ENCODE measurements around the gene ZNF639. TPM values are rescaled to one million over a fixed set of nuclear protein-coding genes. Genes with fewer than 3 reads are reported as not detected.
A peak's percentile ranks its signal among the peaks of the same experiment; 100 is the strongest.
"Not testable (repeated sequence)": the region's sequence is repeated elsewhere in the genome, so short reads cannot be mapped to it uniquely, and the experiment has no call there.

Gene ZNF639, protein sequence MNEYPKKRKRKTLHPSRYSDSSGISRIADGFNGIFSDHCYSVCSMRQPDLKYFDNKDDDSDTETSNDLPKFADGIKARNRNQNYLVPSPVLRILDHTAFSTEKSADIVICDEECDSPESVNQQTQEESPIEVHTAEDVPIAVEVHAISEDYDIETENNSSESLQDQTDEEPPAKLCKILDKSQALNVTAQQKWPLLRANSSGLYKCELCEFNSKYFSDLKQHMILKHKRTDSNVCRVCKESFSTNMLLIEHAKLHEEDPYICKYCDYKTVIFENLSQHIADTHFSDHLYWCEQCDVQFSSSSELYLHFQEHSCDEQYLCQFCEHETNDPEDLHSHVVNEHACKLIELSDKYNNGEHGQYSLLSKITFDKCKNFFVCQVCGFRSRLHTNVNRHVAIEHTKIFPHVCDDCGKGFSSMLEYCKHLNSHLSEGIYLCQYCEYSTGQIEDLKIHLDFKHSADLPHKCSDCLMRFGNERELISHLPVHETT
- 10 to 100 TPM; 31.6 to 40.9 TPM for total RNA-seq
- long read RNA-seq, donor 1, transcript ZNF639-209 (6 exons, 2,033 nt) = minor isoform, 5 of 21 reads
- long read RNA-seq, donor 1, transcript ZNF639-207 (7 exons, 1,228 nt) = major isoform, 12 of 21 reads
- long read RNA-seq, donor 1, partial matches to known transcripts = 1 of 21 reads
- long read RNA-seq, donor 1, other reads (novel, unspliced or antisense) = 3 of 21 reads
- long read RNA-seq, donor 2, partial matches to known transcripts = 0 of 9 reads
- long read RNA-seq, donor 2, other reads (novel, unspliced or antisense) = 6 of 9 reads

DNA sequence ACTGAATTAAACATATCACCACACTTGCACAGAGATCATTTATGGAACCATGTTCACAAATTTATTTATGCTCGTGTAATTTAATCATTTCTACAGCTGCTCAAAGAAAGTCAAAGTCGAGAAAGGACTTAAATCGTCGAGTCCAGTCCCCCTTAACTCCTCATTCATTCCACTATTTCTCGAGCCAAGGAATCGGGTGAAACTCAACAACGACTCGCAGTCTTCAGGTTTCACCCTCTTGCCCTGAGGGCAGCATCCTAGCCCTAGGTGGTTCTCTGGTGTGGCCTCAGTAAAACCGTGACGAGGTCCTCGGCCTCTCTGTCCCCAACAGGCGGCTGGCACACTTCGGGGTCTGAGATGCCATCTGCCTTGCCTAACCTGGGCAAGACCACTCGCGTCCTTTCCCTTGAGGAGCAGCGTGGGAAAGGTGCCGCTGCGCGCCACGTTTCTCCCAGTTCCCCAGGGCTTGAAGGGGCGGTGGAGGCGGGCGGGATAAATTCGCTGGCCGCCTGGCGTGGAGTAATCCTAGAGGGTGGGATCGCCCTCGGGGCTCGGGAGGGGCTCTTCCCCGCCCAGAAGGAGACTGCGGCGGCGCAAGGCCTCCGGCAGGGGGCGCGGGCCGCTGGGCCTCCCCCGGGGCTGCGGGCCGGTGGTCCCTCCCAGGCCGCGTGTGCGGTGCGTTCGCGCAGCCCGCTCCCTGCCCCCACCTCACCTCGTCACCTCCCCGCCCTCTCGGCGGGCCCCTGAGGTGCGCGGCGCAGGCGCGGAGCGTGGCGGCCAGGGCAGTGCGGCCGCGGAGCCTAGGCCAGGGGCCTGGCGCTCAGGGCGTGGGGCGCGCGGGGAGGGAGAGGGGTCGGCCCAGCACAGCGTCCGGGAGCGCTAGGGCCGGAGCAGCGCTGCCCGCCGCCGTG lies at the start of gene ZNF639:
ZNF639 (plus strand) TSS at position 746 of the 911 bp plus-strand sequence. CDS start 5,263 bp downstream, outside the sequence.
- intact Hi-C loops (cut with DNase I) = loop anchor here (5.0 to 10.0 kb wide), 2 partner anchors 175 to 242 kb away; partner anchors contain the start of genes ACTL6A (in 1 of the 2) and PIK3CA (in 1 of the 2)
- peak; percentile 94 for DNase-seq (ENCODE audit: low spot score)

DNA sequence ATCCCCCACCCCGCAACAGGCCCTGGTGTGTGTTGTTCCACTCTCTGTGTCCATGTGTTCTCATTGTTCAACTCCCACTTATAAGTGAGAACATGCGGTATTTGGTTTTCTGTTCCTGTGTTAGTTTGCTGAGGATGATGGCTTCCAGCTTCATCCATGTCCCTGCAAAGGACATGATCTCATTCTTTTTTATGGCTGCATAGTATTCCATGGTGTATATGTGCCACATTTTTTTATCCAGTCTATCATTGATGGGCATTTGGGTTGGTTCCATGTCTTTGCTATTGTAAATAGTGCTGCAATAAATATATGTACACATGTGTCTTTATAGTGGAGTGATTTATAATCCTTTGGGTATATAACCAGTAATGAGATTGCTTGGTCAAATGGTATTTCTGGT lies 48.4 kb upstream of the ZNF639 start:
- DNase-seq (ENCODE audit: low spot score); intact Hi-C loops (cut with DNase I): not testable (repeated sequence)

DNA sequence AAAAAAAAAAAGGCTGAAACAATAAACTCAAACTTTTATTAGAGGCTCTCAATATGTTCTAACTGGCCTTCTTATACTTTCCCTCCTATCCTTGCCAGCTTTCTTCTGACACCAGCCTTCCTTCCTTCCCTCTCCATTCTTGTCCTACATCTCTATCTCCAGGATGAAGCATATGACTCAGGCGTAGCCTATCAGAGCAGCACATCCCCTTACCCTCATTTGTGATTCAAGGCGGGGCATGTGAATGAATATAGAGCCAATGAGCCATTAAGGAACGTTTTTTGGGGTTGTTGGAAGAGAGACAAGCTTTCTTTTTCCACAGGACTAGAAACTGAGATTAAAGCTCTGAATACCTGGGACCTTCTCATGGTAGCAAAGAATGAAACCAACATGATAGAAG lies 46.8 kb upstream of the ZNF639 start:
- intact Hi-C loops (cut with DNase I) = no loop called here
- no peak for DNase-seq (ENCODE audit: low spot score)

DNA sequence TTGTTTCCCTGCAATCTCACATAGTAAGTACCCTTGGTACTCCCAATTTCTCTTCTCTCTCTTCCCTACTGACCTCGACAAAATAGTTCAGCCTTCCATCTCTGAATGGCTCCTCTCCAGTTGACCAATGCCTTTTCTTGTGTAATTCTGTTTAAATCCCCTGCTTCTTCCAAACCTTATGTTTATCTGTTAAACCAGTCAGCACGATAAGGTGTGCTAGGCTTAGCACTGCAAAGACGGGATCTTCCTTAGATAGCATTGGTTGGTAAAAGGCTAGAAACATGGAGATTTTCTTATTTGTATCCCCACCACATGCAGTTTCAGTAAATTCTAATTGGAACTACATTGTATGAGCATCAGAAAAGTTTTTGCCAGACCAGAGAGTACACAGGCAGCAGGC lies 46.1 kb upstream of the ZNF639 start:
- intact Hi-C loops (cut with DNase I) = no loop called here
- no peak for DNase-seq (ENCODE audit: low spot score)

DNA sequence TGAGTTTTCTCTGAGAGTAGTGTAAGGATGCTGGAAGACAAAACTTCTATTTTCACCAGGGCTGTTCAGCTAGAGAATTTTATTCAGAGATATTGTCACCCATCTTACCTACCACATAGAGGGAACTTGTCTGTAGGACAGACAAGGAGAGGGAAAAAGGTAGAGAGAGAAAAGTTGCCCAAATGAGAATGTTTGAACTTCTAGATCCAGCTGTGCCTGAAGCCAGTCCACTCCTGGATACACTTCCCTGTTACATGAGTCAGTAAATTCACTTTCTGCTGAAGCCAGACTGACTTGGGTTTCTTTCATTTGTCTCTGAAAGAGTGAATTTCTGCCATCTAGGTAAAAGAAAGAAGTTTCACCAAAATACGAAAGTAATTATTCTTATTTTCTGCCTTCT lies 44.7 kb upstream of the ZNF639 start:
- intact Hi-C loops (cut with DNase I) = no loop called here
- DNase-seq (ENCODE audit: low spot score) = no peak

DNA sequence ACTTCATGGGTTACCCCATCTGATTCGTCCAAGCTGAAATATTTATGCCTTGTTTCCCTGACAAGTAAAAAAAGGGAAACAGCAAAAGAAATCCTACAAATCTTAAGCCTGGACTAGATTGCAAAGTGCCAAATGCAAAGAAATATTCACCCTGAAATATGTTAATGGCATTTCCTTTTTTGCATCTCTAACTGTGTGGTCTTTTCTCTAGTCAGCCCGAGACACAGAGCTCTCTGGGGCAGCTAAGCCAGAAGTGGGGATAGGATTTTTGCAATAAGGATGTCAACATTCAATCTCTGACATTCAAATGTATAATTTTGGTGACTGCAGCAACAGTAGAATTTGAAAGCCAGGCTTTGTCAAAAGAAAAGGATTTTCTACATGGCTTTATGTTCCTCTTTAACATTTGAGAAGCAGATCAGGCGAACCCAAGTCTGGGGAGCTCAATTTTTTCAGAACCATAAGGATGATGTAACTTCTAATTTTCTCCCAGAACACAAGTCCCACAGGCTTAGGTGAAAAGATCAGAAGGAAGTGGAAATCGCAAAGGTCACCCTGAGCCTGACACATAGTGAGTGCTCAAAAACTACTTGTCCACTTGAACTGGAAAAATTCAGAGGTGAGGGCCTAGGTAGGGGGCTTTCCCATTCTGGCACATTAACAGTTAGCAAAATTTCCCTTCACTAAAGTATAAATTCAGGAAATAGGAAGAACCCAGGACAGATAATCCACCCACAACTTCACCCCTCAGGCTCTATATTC lies 43.7 kb upstream of the ZNF639 start:
- DNase-seq (ENCODE audit: low spot score) = no peak
- intact Hi-C loops (cut with DNase I) = no loop called here

DNA sequence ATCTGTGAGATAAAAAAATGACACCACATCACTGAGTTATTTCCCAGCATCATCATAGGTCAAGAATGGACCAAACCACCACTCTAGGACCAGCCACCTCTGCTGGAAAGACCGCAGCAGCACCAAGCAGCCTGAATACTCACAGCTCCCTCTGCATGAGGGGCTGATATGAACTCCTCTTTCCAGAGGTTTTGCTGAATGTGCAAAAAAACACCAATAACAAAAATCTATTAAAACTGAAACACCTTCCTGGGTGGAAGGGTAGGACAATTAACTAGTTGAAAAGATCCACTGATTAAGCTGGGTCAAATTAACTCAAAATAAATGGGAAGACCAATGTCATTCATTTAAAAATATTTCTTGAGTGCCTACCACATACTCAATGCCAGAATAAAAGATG lies 43.0 kb upstream of the ZNF639 start:
- intact Hi-C loops (cut with DNase I) = no loop called here
- DNase-seq (ENCODE audit: low spot score) = no peak

DNA sequence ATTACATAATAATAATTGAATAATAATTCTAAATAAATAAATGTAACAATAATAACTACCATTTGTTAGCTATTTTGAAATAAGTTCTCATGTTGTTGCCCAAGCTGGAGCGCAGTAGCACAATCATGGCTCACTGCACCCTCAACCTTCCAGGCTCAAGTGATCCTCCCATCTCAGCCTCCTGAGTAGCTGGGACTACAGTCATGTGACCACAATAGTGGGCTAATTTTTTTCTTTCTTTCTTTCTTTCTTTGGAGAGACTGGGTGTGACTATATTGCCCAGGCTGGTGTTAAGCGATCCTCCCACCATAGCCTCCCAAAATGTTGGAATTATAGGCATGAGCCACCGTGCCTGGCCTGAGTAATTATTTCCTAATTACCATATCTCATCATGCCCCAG lies 41.0 kb upstream of the ZNF639 start:
- DNase-seq (ENCODE audit: low spot score) = no peak
- intact Hi-C loops (cut with DNase I) = no loop called here

DNA sequence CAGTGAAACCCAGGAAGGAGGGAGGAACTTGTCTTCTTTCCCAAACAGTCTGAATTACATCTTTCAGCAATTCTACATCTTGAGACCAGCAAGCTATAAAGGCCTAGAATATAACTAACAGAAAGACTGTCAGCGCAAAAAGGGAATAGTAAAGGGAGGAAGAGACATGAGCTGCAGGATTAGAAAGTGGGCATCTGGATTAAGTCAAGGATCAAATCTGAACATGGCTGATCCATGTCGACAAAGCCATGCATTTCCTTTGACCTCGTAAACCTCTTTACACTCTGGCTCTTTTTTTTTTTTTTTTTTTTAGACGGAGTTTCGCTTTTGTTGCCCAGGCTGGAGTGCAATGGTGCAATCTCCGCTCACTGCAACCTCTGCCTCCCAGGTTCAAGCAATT lies 36.5 kb upstream of the ZNF639 start:
- no peak for DNase-seq (ENCODE audit: low spot score)
- intact Hi-C loops (cut with DNase I) = no loop called here

DNA sequence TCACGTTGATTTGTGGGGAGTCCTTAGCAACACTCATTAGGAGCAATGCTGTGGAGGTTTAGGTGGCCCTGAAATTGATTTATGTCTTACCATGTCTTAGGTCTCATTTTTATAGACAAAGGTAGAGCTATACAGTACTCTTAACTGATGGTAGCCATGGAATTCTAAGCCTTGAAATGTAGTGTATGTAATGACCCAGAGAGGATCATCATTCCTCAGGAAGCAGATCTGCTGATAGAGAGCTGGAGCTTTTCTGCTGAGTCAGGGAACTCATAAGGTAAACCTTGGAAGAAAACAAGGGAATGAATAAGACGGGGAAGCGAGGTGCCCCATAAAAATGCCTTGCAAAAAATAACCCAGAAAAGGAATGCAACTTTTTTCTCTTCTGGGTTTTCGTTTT lies 34.0 kb upstream of the ZNF639 start:
- intact Hi-C loops (cut with DNase I) = no loop called here
- DNase-seq (ENCODE audit: low spot score) = no peak

DNA sequence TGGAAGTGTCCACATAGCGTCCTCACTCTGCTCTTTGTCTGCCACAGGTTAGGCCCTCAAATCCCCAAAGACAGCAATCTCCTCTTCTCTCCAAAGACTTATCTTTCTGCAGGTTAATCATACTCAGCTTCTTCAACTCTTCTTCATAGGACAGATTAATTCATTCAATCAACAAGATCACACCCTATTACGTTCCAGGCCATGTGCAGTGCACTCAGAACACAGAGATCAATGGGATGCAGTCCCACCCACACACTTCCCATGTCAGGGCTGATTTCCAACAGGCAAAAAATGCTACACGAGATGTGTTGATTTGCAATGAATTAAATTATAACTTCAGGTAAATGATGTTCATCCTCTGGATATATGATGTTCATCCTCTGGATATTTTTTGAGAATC lies 33.5 kb upstream of the ZNF639 start:
- intact Hi-C loops (cut with DNase I) = no loop called here
- DNase-seq (ENCODE audit: low spot score) = no peak

DNA sequence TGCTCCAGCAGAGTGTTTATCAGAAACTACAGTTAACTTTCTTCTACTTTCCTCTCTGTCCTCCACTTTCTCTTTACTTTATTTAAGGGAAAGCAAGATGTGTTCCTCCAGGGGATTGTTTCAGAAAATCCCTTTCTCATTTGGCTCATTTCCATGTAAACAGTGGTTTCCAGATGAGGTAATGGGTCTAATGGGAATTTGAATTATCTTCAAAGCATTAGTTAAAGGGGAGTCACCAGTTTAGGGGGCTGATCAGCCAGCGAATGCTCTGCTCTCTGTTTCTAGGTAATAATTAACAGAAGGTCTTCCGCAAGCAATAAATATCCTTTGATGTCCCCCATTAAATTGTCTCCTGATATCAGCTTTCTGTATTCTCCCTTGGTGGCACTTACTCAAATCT lies 30.4 kb upstream of the ZNF639 start:
- intact Hi-C loops (cut with DNase I) = loop anchor here in 1 of 2 donors (10.0 kb wide), 1 partner anchor 888 kb away; no protein-coding TSS in a partner anchor
- DNase-seq (ENCODE audit: low spot score) = no peak

DNA sequence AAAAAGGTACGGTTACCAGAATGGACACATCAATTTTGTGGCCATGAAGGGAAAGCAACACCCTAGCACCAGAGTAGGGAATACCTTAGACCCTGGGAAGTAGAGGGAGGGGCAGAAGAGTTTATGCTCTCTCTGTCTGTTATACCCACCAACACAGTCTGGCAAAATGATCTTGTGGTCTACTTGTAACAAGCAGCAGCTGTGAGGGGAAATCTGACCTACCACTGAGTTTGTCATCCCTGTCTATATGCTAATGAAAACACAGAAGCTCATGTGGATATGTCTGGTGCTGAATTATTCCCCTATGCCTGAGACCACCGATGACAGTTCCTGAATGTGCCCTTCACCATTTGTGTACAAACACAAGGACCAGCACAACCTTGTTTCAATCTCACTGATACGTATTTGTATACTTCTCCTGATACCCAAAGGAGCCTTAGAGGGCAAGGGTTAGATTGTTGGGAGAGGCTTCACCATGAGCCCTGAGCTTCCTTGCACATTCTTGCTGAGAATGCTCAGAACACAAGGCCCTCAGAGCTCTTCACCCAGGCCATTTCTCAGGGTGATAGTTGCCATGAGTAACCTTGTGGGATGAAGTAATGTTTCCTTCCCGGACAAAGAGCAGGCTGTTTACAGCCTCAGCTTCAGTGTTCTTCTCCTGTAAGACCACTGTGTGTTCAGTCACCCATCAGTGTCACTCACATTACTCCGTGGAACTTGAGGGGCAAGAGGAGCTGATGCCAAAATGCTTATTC lies 24.7 kb upstream of the ZNF639 start:
- intact Hi-C loops (cut with DNase I) = loop anchor here in 1 of 2 donors (10.0 kb wide), 1 partner anchor 893 kb away; no protein-coding TSS in a partner anchor

DNA sequence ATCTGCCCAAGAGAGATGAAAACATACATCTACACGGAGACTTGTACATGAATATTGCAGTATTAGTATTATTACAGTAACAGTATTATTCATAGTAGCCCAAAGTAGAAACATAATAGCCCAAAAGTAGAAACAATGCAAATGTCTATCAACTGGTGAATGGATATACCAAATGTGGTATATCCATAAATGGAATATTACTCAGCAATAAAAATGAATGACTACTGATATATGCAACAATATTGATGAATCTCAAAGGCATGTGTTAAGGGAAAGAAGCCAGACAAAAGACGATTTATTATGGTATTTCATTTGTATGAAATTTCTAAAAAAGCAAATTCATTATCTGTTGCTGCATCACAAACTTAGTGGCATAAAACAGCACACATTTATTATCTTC lies 23.5 kb upstream of the ZNF639 start:
- intact Hi-C loops (cut with DNase I) = loop anchor here in 1 of 2 donors (10.0 kb wide), 1 partner anchor 895 kb away; no protein-coding TSS in a partner anchor
- no peak for DNase-seq (ENCODE audit: low spot score)

More for the DNA sequence above, 24.7 kb upstream of the ZNF639 start:
- no peak for DNase-seq (ENCODE audit: low spot score)

DNA sequence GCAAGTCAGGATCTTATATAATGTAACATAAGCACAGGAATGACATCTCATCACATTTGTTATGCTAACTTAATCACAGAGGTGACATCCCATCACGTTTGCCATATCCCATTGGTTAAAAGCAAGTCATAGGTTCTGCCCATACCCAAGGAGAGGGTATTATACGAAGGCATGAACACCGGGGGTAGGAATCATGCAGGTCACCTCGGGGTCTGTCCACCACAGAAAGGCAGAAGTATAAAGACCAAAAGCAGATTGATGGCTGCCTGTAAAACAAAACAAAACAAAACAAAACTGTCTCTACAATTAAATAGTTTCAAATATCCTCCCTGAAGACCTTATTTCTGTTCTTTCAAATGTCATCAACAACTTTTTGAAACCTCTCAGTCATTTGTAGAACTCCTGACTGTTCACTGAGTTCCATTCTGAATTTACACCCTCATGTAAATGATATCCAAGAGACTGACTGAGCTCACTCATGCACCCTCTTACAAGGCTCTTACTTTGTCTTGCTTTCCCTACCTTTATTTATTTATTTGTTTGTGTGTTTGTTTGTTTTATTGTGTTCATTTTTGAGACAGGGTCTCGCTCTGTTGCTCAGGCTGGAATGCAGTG lies 22.7 kb upstream of the ZNF639 start:
- intact Hi-C loops (cut with DNase I) = loop anchor here in 1 of 2 donors (10.0 kb wide), 1 partner anchor 895 kb away; no protein-coding TSS in a partner anchor

DNA sequence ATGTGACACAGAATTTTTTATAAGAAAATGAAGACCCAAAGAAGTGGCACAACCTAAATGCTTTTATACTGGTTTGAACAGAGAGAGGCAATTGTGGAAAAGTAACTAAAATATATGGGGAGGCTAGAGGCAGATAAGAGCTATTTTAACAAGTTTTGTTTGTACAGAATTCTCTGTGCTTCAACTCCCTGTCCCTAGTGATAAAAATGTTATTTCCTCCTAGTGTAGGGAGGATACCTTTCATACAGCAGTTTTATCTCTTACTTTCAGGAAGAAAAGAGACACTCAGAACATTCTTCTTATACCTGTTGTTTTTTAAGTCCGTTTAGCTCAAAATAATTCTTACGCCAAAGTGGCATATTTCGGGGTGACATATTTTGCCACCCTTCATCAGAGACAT lies 21.2 kb upstream of the ZNF639 start:
- no peak for DNase-seq (ENCODE audit: low spot score)
- intact Hi-C loops (cut with DNase I) = no loop called here

More for the DNA sequence above, 22.7 kb upstream of the ZNF639 start:
- no peak for DNase-seq (ENCODE audit: low spot score)

DNA sequence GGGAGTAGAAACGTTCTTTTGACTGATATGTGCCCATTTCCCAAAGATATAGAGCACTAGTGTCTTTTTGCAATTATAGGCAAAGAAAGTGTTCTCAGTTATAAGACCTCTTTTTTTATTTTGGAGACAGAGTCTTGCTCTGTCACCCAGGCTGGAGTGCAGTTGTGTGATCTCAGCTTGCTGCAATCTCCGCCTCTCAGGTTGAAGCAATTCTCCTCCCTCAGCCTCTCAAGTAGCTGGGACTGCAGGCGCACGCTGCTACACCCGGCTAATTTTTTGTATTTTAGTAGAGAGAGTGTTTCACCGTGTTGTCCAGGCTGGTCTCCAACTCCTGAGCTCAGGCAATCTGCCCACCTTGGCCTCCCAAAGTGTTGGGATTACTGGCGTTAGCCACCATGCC lies 20.7 kb upstream of the ZNF639 start:
- intact Hi-C loops (cut with DNase I) = no loop called here
- DNase-seq (ENCODE audit: low spot score) = no peak

Measured in posterior vena cava (tissue), 2 donors.